D721Med (cell line): Measurements from ENCODE around the gene OR10AD1.

ENCODE experiments used
- DNase-seq: peaks from one replicate; pipeline ENCODE4 v3.0.0; 2011; ENCODE audit warnings: low spot score; ENCODE audit not compliant: insufficient read length
- FAIRE-seq: peaks from 2 replicates; lab custom pipeline; 2011; peaks lifted over from hg19 to GRCh38; lab: Jason Lieb, UNC
- CTCF ChIP-seq: IDR thresholded peaks from 2 replicates; pipeline ENCODE4 v1.5.1; 2012; ENCODE audit warnings: mild to moderate bottlenecking, control low read depth; ENCODE audit not compliant: insufficient read depth; ENCODE audit errors: missing control alignments

OR10AD1 gene

GRCh38 chr12:48175613-48176416 is 27.3 kb downstream of the OR10AD1 start:
- TF ChIP-seq CTCF, result no peak
- FAIRE-seq (no peak), DNase-seq (no peak)

- FAIRE-seq, result no peak
Measured at GRCh38 chr12:48169011-48169410, 34.1 kb downstream of the OR10AD1 start.

GRCh38 chr12:48165089-48165981 is 37.8 kb downstream of the OR10AD1 start:
- DNase-seq (no peak), FAIRE-seq (no peak)
- TF ChIP-seq CTCF, result peak; percentile 91

More at GRCh38 chr12:48169011-48169410, 34.1 kb downstream of the OR10AD1 start:
- TF ChIP-seq CTCF, result no peak
- DNase-seq, result no peak

GRCh38 chr12:48164451-48164850 is 38.6 kb downstream of the OR10AD1 start:
- no peak for TF ChIP-seq CTCF
- FAIRE-seq, result no peak
- DNase-seq, result no peak

GRCh38 chr12:48163150-48163747 is 39.8 kb downstream of the OR10AD1 start:
- no peak for DNase-seq
- no peak for FAIRE-seq
- TF ChIP-seq CTCF, result no peak

- TF ChIP-seq CTCF, result no peak
- no peak for FAIRE-seq
- DNase-seq, result no peak
Measured at GRCh38 chr12:48160807-48161206, 42.3 kb downstream of the OR10AD1 start.
